ENCODE results near the gene CCM2L. TPM values are rescaled to one million over a fixed set of nuclear protein-coding genes. Genes with fewer than 3 reads are reported as not detected.

CCM2L gene
- polyA plus RNA-seq, 1 of the 3 experiments (the other 2 are of a cell fraction), result not detected

GRCh38 chr20:32056708-32057483, 46.7 kb downstream of the CCM2L start:
- Histone ChIP-seq H3K9me3 (no peaks in the 10 kb centered on the region), H3K79me2 (ENCODE audit: insufficient read depth) (no peaks in the 10 kb centered on the region), H3K36me3 (replicated peaks in 1 of 2; ENCODE audit: control insufficient read depth in 1 of 2, insufficient read depth in 2 of 2, low read length in 1 of 2) (no peaks in the 10 kb centered on the region), H2AFZ (ENCODE audit: low read depth) (no peak overlapping the region), H4K20me1 (ENCODE audit: insufficient read depth) (no peaks in the 10 kb centered on the region), H3K27ac (ENCODE audit: low read depth in 2 of 2, low read length in 1 of 2) (no peak overlapping the region), H3F3A (replicated peaks; ENCODE audit: insufficient read depth) (no peaks in the 10 kb centered on the region), H3K4me2 (no peak overlapping the region), H3K9me2 (no peaks in the 10 kb centered on the region), H3K4me3 (ENCODE audit: low read depth in 2 of 2, low read length in 1 of 2) (no peak overlapping the region), H3K27me3 (ENCODE audit: insufficient read depth) (peaks cover 86% of the 10 kb centered on the region), H3K9ac (no peak overlapping the region), H3K4me1 (ENCODE audit: control insufficient read depth in 1 of 2, insufficient read depth in 2 of 2, low read depth in 1 of 2, low read length in 1 of 2) (no peaks in the 10 kb centered on the region; a peak in 1 of 4 replicates)
- DNase-seq, result no peak
- 23% methylated on average over 10 of the region's 10 CpGs for WGBS (ENCODE audit: low lambda C conversion rate)
- TF ChIP-seq CHD2 (IDR thresholded peaks at IDR 0.05; ENCODE audit: low read length, partially characterized antibody), result no peak
- no peak for TF ChIP-seq CTCF (IDR thresholded peaks at IDR 0.05)
- TF ChIP-seq, protein P1, sequence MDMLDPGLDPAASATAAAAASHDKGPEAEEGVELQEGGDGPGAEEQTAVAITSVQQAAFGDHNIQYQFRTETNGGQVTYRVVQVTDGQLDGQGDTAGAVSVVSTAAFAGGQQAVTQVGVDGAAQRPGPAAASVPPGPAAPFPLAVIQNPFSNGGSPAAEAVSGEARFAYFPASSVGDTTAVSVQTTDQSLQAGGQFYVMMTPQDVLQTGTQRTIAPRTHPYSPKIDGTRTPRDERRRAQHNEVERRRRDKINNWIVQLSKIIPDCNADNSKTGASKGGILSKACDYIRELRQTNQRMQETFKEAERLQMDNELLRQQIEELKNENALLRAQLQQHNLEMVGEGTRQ (IDR thresholded peaks at IDR 0.05; ENCODE audit: borderline replicate concordance, low read depth, low read length), result no peak
- TF ChIP-seq YY1 (IDR thresholded peaks at IDR 0.05; ENCODE audit: low read depth), result no peak
- ChIA-PET POLR2A (no interaction called here), CTCF (interaction anchor here (1.6 kb wide), 1 partner anchor 15 kb away, joined by 5 read pairs; no protein-coding TSS in a partner anchor)

DNA sequence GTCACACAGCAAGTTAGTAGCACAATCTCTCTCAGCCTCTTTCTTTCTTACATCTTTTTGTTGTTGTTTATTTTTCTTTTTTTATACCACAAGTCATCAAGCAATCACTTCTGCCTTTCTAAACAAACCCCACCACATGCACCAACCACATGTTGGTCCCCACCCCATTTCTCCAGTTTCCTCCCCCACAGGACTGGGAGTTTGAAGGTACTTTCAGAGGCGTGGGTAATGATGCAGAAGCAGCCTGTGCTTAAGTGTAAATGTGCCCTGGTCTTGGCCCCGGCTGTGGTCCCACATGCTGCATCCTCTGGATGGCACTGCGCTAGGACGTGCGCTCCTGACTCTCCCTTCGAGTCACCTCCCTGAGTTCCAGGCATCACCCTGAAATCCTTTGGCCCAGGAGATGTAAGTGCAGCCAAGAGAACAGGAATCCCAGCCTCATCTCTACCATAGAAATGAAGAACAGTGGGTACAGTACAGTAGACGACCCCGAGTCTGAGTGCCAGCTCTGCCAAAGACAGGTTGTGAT, 47.5 kb downstream of the CCM2L start:
- 12% methylated on average over 8 of the region's 8 CpGs for WGBS (ENCODE audit: low lambda C conversion rate)
- Histone ChIP-seq H3K27me3 (ENCODE audit: insufficient read depth) (peaks cover 85% of the 10 kb centered on the region), H4K20me1 (ENCODE audit: insufficient read depth) (no peaks in the 10 kb centered on the region), H3K9me3 (no peaks in the 10 kb centered on the region), H3K27ac (ENCODE audit: low read depth in 2 of 2, low read length in 1 of 2) (no peak overlapping the region), H3K4me3 (ENCODE audit: low read depth in 2 of 2, low read length in 1 of 2) (no peak overlapping the region), H3K36me3 (replicated peaks in 1 of 2; ENCODE audit: control insufficient read depth in 1 of 2, insufficient read depth in 2 of 2, low read length in 1 of 2) (no peaks in the 10 kb centered on the region), H3F3A (replicated peaks; ENCODE audit: insufficient read depth) (no peaks in the 10 kb centered on the region), H2AFZ (ENCODE audit: low read depth) (no peak overlapping the region), H3K9ac (no peak overlapping the region), H3K79me2 (ENCODE audit: insufficient read depth) (no peaks in the 10 kb centered on the region), H3K4me1 (ENCODE audit: control insufficient read depth in 1 of 2, insufficient read depth in 2 of 2, low read depth in 1 of 2, low read length in 1 of 2) (no peaks in the 10 kb centered on the region), H3K4me2 (no peak overlapping the region), H3K9me2 (no peaks in the 10 kb centered on the region)
- POLR2A ChIA-PET, result no interaction called here
- CTCF ChIA-PET, result interaction anchor here (0.8 to 1.4 kb wide), 2 partner anchors 26 to 34 kb away, joined by 3 to 4 read pairs; no protein-coding TSS in a partner anchor
- no peak for TF ChIP-seq CHD2 (IDR thresholded peaks at IDR 0.05; ENCODE audit: low read length, partially characterized antibody)
- TF ChIP-seq ELF1 (IDR thresholded peaks at IDR 0.05), result no peak
- no peak for TF ChIP-seq SIN3A (IDR thresholded peaks at IDR 0.05; ENCODE audit: borderline replicate concordance, low read depth, low read length)
- no peak for TF ChIP-seq NRF1 (IDR thresholded peaks at IDR 0.05; ENCODE audit: low read depth, low read length)
- no peak for TF ChIP-seq MAX (IDR thresholded peaks at IDR 0.05; ENCODE audit: low read depth)
- TF ChIP-seq USF1 (IDR thresholded peaks at IDR 0.05; ENCODE audit: borderline replicate concordance, low read depth), result no peak
- no peak for TF ChIP-seq RCOR1 (IDR thresholded peaks at IDR 0.05; ENCODE audit: low read length)
- no peak for TF ChIP-seq IRF3 (IDR thresholded peaks at IDR 0.05; ENCODE audit: low read depth, low read length)
- no peak for DNase-seq

Measured in SK-N-SH (cell line).